ENCODE results near the gene SERPINB10. TPM values are rescaled to one million over a fixed set of nuclear protein-coding genes. Genes with fewer than 3 reads are reported as not detected.

Gene SERPINB10
- total RNA-seq, 1 experiment from 2014 or later: not detected

- no peak for TF ChIP-seq ZNF512 (CRISPR knock-in tag; IDR thresholded peaks at IDR 0.05; ENCODE audit: borderline replicate concordance)
- no peak for TF ChIP-seq ZNF121 (CRISPR knock-in tag; IDR thresholded peaks at IDR 0.05)
- TF ChIP-seq, protein P1, sequence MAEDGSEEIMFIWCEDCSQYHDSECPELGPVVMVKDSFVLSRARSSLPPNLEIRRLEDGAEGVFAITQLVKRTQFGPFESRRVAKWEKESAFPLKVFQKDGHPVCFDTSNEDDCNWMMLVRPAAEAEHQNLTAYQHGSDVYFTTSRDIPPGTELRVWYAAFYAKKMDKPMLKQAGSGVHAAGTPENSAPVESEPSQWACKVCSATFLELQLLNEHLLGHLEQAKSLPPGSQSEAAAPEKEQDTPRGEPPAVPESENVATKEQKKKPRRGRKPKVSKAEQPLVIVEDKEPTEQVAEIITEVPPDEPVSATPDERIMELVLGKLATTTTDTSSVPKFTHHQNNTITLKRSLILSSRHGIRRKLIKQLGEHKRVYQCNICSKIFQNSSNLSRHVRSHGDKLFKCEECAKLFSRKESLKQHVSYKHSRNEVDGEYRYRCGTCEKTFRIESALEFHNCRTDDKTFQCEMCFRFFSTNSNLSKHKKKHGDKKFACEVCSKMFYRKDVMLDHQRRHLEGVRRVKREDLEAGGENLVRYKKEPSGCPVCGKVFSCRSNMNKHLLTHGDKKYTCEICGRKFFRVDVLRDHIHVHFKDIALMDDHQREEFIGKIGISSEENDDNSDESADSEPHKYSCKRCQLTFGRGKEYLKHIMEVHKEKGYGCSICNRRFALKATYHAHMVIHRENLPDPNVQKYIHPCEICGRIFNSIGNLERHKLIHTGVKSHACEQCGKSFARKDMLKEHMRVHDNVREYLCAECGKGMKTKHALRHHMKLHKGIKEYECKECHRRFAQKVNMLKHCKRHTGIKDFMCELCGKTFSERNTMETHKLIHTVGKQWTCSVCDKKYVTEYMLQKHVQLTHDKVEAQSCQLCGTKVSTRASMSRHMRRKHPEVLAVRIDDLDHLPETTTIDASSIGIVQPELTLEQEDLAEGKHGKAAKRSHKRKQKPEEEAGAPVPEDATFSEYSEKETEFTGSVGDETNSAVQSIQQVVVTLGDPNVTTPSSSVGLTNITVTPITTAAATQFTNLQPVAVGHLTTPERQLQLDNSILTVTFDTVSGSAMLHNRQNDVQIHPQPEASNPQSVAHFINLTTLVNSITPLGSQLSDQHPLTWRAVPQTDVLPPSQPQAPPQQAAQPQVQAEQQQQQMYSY (CRISPR knock-in tag; IDR thresholded peaks at IDR 0.05): no peak
- TF ChIP-seq TEAD1 (CRISPR knock-in tag; IDR thresholded peaks at IDR 0.05): no peak
- no peak for TF ChIP-seq ZNF138 (CRISPR knock-in tag; conservative IDR thresholded peaks at IDR 0.05)
Observed at GRCh38 chr18:63909870-63910269, 2.1 kb downstream of the SERPINB10 start (continued).

GRCh38 chr18:63917817-63918216, 10.1 kb downstream of the SERPINB10 start:
- ChIA-PET POLR2A (no interaction called here), CTCF (no interaction called here)
- no peak for ATAC-seq
- Mint-ChIP-seq H3K27ac (no peak overlapping the region), H3K9me3 (no peaks in the 10 kb centered on the region), H3K4me3 (no peak overlapping the region), H3K27me3 (ENCODE audit: low read depth) (no peaks in the 10 kb centered on the region), H3K36me3 (no peaks in the 10 kb centered on the region), H3K4me1 (no peaks in the 10 kb centered on the region)
- no peak for DNase-seq (ENCODE audit: low spot score)
- TF ChIP-seq ZBTB43 (CRISPR knock-in tag; IDR thresholded peaks at IDR 0.05) (no peak), MYBL2 (CRISPR knock-in tag; IDR thresholded peaks at IDR 0.05) (no peak), RORB (CRISPR knock-in tag; IDR thresholded peaks at IDR 0.05) (no peak), KAT7 (CRISPR knock-in tag; IDR thresholded peaks at IDR 0.05; ENCODE audit: borderline replicate concordance) (no peak), ZMAT4 (CRISPR knock-in tag; IDR thresholded peaks at IDR 0.05) (no peak), NR2C2 (CRISPR knock-in tag; IDR thresholded peaks at IDR 0.05) (no peak), AR (CRISPR knock-in tag; IDR thresholded peaks at IDR 0.05) (no peak), CBFB (CRISPR knock-in tag; IDR thresholded peaks at IDR 0.05; ENCODE audit: low read depth) (no peak), MAX (CRISPR knock-in tag; IDR thresholded peaks at IDR 0.05) (no peak), JUN (CRISPR knock-in tag; IDR thresholded peaks at IDR 0.05) (no peak), ZNF232 (CRISPR knock-in tag; IDR thresholded peaks at IDR 0.05) (no peak), PRRX2 (CRISPR knock-in tag; IDR thresholded peaks at IDR 0.05) (no peak)
- TF ChIP-seq, protein P2, sequence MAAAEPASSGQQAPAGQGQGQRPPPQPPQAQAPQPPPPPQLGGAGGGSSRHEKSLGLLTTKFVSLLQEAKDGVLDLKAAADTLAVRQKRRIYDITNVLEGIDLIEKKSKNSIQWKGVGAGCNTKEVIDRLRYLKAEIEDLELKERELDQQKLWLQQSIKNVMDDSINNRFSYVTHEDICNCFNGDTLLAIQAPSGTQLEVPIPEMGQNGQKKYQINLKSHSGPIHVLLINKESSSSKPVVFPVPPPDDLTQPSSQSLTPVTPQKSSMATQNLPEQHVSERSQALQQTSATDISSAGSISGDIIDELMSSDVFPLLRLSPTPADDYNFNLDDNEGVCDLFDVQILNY (CRISPR knock-in tag; IDR thresholded peaks at IDR 0.05): no peak
- TF ChIP-seq, protein P1 (CRISPR knock-in tag; IDR thresholded peaks at IDR 0.05): no peak
- TF ChIP-seq, protein P3, sequence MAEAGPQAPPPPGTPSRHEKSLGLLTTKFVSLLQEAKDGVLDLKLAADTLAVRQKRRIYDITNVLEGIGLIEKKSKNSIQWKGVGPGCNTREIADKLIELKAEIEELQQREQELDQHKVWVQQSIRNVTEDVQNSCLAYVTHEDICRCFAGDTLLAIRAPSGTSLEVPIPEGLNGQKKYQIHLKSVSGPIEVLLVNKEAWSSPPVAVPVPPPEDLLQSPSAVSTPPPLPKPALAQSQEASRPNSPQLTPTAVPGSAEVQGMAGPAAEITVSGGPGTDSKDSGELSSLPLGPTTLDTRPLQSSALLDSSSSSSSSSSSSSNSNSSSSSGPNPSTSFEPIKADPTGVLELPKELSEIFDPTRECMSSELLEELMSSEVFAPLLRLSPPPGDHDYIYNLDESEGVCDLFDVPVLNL (CRISPR knock-in tag; IDR thresholded peaks at IDR 0.05; ENCODE audit: borderline replicate concordance, low read depth): no peak
